ENCODE measurements around the gene ENOPH1.
"Not testable (repeated sequence)": the region's sequence is repeated elsewhere in the genome, so short reads cannot be mapped to it uniquely, and the experiment has no call there.

The ENOPH1 gene

GRCh38 chr4:82428969-82429727, 1.2 kb upstream of the ENOPH1 start:
- peak; percentile 92 for DNase-seq

GRCh38 chr4:82429728-82430192, 630 bp upstream of the ENOPH1 start:
- peak; percentile 92 for DNase-seq

- peak; percentile 78 for DNase-seq
Observed at GRCh38 chr4:82430964-82431745, 765 bp downstream of the ENOPH1 start.

- peak; percentile 3 for DNase-seq
Observed at GRCh38 chr4:82431831-82432230, 1.4 kb downstream of the ENOPH1 start.

DNA sequence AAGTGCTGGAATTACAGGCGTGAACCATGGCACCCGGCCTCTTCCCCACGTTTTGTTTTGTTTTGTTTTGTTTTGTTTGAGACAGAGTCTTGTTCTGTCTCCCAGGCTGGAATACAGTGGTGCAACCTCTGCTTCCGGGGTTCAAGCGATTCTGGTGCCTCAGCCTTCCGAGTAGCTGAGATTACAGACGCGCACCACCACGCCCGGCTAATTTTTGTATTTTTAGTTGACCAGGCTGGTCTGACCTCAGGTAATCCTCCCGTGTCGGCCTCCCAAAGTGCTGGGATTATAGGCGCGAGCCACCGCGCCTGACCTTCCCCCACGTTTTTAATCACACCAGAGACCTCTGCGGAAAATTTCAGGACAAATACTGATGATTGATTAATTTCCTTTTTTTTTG, 2.2 kb downstream of the ENOPH1 start:
- DNase-seq: no peak

DNA sequence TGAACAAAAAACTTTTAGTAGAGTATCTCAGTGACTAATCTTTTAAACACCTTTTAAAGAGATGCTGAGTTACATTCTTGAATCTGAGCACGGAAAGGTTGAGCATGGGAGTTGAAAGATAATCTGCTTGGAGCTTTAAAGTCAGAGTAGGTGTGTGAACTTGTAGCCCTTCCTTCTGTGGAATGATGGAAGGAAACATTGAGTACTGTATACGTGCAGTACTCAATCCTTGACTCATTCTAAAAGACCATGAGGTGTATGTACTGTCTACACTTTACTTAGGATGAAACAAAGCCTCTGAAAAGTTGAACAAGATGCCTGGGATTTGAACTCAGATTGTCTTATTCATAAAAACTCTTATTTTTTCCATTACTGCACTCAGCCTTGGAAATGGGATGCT, 3.4 kb downstream of the ENOPH1 start:
- no peak for DNase-seq

DNA sequence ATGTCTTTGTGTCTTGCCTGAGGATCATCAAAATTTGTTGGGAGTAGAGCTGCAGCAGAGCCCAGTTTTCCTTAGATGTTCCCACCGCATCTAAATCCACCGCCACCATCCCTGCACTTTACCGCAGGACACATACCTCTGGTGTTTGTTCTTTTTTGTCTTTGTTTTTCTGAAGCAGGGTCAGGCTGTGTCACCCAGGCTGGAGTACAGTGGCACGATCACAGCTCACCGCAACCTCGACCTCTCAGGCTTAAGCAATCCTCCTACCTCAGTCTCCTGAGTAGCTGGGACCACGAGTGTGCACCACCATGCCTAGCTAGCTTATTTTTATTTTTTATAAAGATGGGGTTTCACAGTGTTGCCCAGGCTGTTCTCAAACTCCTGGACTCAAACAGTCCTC, 4.6 kb downstream of the ENOPH1 start:
- DNase-seq: no peak

- DNase-seq: no peak
Observed at GRCh38 chr4:82436130-82436529, 5.7 kb downstream of the ENOPH1 start.

DNA sequence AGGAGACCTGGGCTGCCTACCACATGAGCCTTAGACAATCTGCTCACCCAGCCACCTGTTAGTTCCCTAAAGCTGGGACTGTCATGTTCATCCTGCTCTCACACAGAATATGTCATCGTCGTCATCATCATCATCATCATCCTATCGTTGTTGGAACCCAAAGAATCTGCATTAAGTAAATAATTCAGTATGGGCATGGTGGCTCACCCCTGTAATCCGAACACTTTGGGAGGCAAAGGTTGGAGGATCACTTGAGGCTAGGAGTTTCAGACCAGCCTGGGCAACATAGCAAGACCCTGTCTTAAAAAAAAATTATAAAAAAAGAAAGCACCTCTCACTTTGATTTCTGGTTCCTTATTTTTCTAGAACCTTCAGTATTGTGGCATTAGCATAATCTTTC, 6.4 kb downstream of the ENOPH1 start:
- no peak for DNase-seq

GRCh38 chr4:82437285-82438005, 7.1 kb downstream of the ENOPH1 start:
- DNase-seq: no peak

DNA sequence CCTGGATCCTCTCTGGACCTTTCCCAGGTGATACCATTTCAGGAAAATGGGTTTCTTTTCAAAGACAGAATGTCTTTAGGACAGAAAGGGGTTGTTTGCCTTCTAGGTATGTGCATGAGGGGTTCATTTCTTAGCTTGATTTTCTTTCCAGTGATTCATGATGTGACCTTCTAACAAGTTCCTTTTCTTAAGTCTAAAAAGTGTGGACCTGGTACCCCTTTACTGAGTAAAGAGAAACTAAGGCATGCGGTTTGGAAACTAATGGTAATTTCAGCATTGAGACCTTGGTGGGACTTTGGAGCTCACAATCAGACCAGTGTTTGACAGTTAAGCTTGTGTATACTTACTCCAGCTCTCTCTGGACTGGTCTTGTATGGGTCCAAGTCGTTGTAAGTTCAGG, 8.7 kb downstream of the ENOPH1 start:
- DNase-seq: no peak

- DNase-seq: no peak
Observed at GRCh38 chr4:82447886-82448285, 17.5 kb downstream of the ENOPH1 start.

DNA sequence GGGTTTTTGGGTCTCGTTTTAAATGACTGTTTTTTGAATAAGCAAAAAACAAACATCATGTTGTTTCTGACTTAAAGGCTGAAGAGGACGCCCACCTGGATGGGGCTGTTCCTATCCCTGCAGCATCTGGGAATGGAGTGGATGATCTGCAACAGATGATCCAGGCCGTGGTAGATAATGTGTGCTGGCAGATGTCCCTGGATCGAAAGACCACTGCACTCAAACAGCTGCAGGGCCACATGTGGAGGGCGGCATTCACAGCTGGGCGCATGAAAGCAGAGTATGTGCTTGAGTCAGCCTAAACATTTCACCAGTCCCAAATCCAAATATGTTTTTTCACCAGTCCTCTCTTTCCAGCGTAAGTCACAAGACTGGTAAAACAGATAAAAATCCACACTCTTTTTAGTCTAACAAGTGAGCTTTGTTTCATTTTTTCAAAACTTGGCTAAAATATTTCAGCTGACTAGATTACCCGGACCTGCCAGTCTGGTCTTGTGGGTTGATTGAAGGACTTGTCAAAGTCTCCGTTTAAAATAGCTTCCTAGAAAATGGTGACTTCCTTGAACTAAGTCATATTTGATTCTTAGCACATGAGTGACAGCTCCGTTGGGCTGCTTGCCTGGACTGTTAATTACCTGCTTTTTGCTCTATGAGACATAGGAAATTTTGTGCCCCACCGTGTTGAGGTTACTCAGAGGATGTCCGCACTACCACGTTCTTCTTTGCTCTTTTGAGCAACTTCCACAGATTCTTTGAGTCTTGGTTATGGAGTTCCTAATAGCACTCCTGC, 20.8 kb downstream of the ENOPH1 start:
- no peak for DNase-seq

- no peak for DNase-seq
Observed at GRCh38 chr4:82452026-82452425, 21.6 kb downstream of the ENOPH1 start.

DNA sequence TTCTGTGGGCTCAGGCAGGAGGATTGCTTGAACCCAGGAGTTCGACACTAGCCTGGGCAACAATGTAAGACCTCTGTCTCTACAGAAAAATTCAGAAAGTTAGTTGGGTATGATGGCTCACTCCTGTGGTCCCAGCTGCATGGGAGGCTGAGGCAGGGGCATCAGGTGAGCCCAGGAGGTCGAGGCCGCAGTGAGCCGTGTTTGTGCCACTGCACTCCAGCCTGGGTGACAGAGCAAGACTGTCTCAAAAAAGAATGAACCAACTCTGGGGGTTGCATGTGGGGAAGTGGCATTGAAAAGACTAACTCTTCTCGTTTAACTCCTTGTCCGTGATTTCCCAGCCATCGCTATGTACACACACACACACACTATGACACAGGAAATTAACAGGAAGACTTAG, 26.9 kb downstream of the ENOPH1 start:
- DNase-seq: no peak

DNA sequence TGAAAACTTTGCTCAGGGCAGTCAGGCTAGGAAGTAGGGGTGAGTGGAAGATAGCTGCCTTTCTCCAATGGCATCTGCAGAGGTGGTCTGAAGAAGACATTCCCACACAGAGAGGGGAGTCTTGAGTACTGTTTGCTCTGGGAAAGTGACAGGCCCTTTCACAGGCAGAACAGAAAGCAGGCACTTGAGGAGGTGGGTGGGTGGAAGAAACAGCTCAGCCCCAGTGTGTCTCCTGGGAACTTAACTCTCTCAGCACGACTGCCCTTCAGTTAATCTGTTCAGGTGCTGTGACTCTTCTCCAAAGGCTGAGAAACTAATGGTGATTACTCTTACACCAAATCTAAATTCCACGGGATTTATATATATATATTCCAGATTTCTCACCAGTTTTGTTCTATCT, 28.3 kb downstream of the ENOPH1 start:
- DNase-seq: no peak

DNA sequence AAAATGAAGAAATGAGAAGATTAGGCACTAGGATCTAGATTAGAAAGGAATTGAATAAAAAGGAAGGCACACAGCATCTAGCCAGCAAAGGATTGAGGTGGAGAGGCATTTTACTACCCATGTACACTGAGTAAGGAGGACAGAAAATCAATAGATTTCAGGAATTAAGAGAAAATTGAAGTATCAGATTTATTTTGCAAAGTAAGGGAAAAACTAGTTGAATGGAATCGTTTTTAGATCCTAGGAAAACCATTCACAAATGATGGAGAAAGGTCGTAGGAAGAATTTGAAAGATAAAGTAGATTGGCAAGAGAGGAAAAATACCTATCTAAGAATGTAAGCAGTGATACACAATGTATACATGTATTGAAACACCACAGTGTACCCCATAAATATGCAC, 31.3 kb downstream of the ENOPH1 start:
- DNase-seq: no peak

DNA sequence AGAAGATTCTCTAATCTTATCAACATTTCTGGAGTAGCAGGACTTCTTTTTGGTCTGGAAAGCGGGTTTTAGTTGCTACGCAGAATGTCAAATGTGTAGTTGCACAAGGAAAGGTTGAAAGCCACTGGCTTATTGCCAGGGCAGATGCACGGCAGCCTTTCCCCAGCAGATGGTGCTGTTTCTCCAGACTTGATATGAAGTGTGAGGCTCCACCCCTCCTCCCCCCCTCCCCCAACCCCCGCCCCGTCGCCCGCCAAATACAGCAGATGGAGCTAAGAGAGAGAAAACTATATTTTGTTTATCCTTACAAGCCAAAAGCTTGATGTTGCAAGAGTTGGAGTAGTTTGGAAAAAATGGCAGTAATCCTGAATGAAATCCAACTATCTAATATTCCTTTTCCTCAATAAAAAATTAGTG, 32.0 kb downstream of the ENOPH1 start:
- peak; percentile 83 for DNase-seq

DNA sequence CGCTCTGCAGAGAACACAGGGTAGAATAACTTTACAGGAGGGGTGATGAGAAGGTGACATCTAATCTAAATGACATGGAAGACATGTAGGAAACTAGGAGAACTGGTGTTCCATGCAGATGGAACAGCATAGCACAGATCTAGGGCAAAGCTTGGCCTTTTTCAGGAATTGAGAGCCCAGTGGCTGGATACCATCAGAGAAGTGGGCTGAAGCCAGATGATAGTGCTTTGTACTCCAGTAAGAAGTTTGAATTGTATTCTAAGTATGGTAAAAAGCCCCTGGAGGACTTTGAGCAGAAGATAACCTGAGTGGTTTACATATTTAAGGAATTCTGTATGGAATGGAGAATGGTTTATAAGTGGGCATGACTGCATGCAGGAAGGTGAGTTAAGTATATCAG, 32.8 kb downstream of the ENOPH1 start:
- DNase-seq: no peak

GRCh38 chr4:82467471-82467870, 37.1 kb downstream of the ENOPH1 start:
- DNase-seq: no peak

- DNase-seq: peak; percentile 6
Observed at GRCh38 chr4:82469791-82470345, 39.5 kb downstream of the ENOPH1 start.

DNA sequence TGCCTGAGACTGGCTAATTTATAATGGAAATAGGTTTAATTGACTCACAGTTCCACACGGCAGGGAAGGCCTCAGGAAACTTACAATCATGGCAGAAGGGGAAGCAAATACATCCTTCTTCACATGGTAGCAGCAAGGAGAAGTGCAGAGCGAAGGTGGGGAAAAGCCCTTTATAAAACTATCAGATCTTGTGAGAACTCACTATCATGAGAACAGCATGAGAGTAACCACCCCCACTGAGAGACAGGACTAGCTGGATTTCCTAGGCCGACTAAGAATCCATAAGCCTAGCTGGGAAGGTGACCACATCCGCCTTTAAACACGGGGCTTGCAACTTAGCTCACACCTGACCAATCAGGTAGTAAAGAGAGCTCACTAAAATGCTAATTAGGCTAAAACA, 42.7 kb downstream of the ENOPH1 start:
- DNase-seq: not testable (repeated sequence)

Data from DMS53 (cell line).